Stimulated activated CD4-positive, alpha-beta T cell treated with anti-CD3 and anti-CD28 coated beads, TNF-alpha, amount 100 ng/mL, for 1 hour (primary cell): ENCODE data around the gene TTLL11.
"Not testable (repeated sequence)": the region's sequence is repeated elsewhere in the genome, so short reads cannot be mapped to it uniquely, and the experiment has no call there.

Experiments
- DNase-seq, 3 donors: peaks; one replicate each; pipeline ENCODE4 v3.0.0-alpha.2; 2020; ENCODE audit warnings: low read depth in 3 of 3, low spot score in 1 of 3

TTLL11 gene

GRCh38 chr9:122125509-122126330, 32.6 kb upstream of the TTLL11 start:
- no peak for DNase-seq

GRCh38 chr9:122125158-122125508, 32.0 kb upstream of the TTLL11 start:
- peak; percentile 42 to 71 (median 61) for DNase-seq

- no peak for DNase-seq
Observed at GRCh38 chr9:122124528-122124927, 31.4 kb upstream of the TTLL11 start.

GRCh38 chr9:122124048-122124447, 30.9 kb upstream of the TTLL11 start:
- DNase-seq: no peak

GRCh38 chr9:122122903-122123632, 30.0 kb upstream of the TTLL11 start:
- DNase-seq: peak; percentile 29 to 65 (median 41)

GRCh38 chr9:122122468-122122867, 29.4 kb upstream of the TTLL11 start:
- DNase-seq: no peak

- DNase-seq: no peak
Observed at GRCh38 chr9:122121931-122122330, 28.8 kb upstream of the TTLL11 start.

- DNase-seq: no peak
Observed at GRCh38 chr9:122121391-122121790, 28.3 kb upstream of the TTLL11 start.

GRCh38 chr9:122120316-122121071, 27.4 kb upstream of the TTLL11 start:
- no peak for DNase-seq

- DNase-seq: no peak
Observed at GRCh38 chr9:122119721-122120120, 26.6 kb upstream of the TTLL11 start.

GRCh38 chr9:122119166-122119521, 26.0 kb upstream of the TTLL11 start:
- no peak for DNase-seq

- DNase-seq: no peak
Observed at GRCh38 chr9:122118343-122119165, 25.4 kb upstream of the TTLL11 start.

- DNase-seq: not testable (repeated sequence)
Observed at GRCh38 chr9:122117241-122117640, 24.1 kb upstream of the TTLL11 start.

GRCh38 chr9:122116448-122117173, 23.5 kb upstream of the TTLL11 start:
- DNase-seq: no peak

- no peak for DNase-seq
Observed at GRCh38 chr9:122116040-122116439, 22.9 kb upstream of the TTLL11 start.

GRCh38 chr9:122115176-122116035, 22.3 kb upstream of the TTLL11 start:
- DNase-seq: no peak

- DNase-seq: no peak
Observed at GRCh38 chr9:122113574-122113973, 20.5 kb upstream of the TTLL11 start.

- no peak for DNase-seq
Observed at GRCh38 chr9:122112238-122112637, 19.1 kb upstream of the TTLL11 start.

GRCh38 chr9:122111413-122112085, 18.4 kb upstream of the TTLL11 start:
- no peak for DNase-seq
